ENCODE data around the gene TSC22D2.
"Not testable (repeated sequence)": the region's sequence is repeated elsewhere in the genome, so short reads cannot be mapped to it uniquely, and the experiment has no call there.

The TSC22D2 gene

GRCh38 chr3:150449169-150449721 is 41.1 kb downstream of the TSC22D2 start:
- no peak for DNase-seq

- DNase-seq = peak; percentile 28 to 74 (median 68)
Measured at GRCh38 chr3:150450916-150451315, 42.8 kb downstream of the TSC22D2 start.

- peak; percentile 52 to 57 (median 56) for DNase-seq
Measured at GRCh38 chr3:150451329-150452048, 43.4 kb downstream of the TSC22D2 start.

- DNase-seq = no peak
Measured at GRCh38 chr3:150453353-150453752, 45.3 kb downstream of the TSC22D2 start.

GRCh38 chr3:150454085-150454484 is 46.0 kb downstream of the TSC22D2 start:
- no peak for DNase-seq

- DNase-seq = no peak
Measured at GRCh38 chr3:150454622-150455021, 46.5 kb downstream of the TSC22D2 start.

GRCh38 chr3:150455341-150455740 is 47.2 kb downstream of the TSC22D2 start:
- DNase-seq = no peak

GRCh38 chr3:150458001-150458400 is 49.9 kb downstream of the TSC22D2 start:
- DNase-seq = no peak

GRCh38 chr3:150460484-150460883 is 52.4 kb downstream of the TSC22D2 start:
- no peak for DNase-seq

GRCh38 chr3:150461399-150461798 is 53.3 kb downstream of the TSC22D2 start:
- no peak for DNase-seq

- DNase-seq = no peak
Measured at GRCh38 chr3:150462108-150462507, 54.0 kb downstream of the TSC22D2 start.

GRCh38 chr3:150464684-150465083 is 56.6 kb downstream of the TSC22D2 start:
- no peak for DNase-seq

GRCh38 chr3:150467381-150467780 is 59.3 kb downstream of the TSC22D2 start:
- no peak for DNase-seq

GRCh38 chr3:150469031-150469930 is 61.2 kb downstream of the TSC22D2 start:
- DNase-seq = peak; percentile 20 to 34 (median 33)

GRCh38 chr3:150469931-150470740 is 62.0 kb downstream of the TSC22D2 start:
- no peak for DNase-seq

GRCh38 chr3:150472421-150472820 is 64.3 kb downstream of the TSC22D2 start:
- no peak for DNase-seq

GRCh38 chr3:150473161-150473560 is 65.1 kb downstream of the TSC22D2 start:
- not testable (repeated sequence) for DNase-seq

GRCh38 chr3:150479370-150479769 is 71.3 kb downstream of the TSC22D2 start:
- DNase-seq = no peak

GRCh38 chr3:150480877-150481276 is 72.8 kb downstream of the TSC22D2 start:
- no peak for DNase-seq

- no peak for DNase-seq
Measured at GRCh38 chr3:150483226-150483625, 75.1 kb downstream of the TSC22D2 start.

- no peak for DNase-seq
Measured at GRCh38 chr3:150484410-150484809, 76.3 kb downstream of the TSC22D2 start.

- no peak for DNase-seq
Measured at GRCh38 chr3:150488867-150489266, 80.8 kb downstream of the TSC22D2 start.

Data from suppressor macrophage treated with lipopolysaccharide for 1 hour (primary cell).